Panc1 (cell line): Measurements from ENCODE around the gene ZNF516. TPM values are rescaled to one million over a fixed set of nuclear protein-coding genes. Genes with fewer than 3 reads are reported as not detected.
A peak's percentile ranks its signal among the peaks of the same experiment; 100 is the strongest.

Experiments used
- ATAC-seq: fragments of 200-7000 bp; cut with Tn5 transposase; 2 replicates; pipeline ENCODE4 v1.9.1; 2020; ENCODE audit warnings: mild to moderate bottlenecking, moderate library complexity
- BruUV-seq: library from RNA; stranded (reverse); fragments of 400-500 nt; replicated peaks from 2 replicates; lab custom pipeline; 2021; lab: Mats Ljungman, UMichigan
- CTCF ChIA-PET: fragments of 300-600 bp; sonication (Branson Sonifier 250); formaldehyde crosslinking; loops from one replicate; lab custom pipeline; 2022; ENCODE audit warnings: antibody characterized with exemption; lab: Charles Lee
- POLR2A ChIA-PET: fragments of 300-600 bp; sonication (Branson Sonifier 250); formaldehyde crosslinking; loops from one replicate; lab custom pipeline; 2022; ENCODE audit warnings: antibody characterized with exemption; lab: Charles Lee
- DNase-seq: peaks from one replicate; pipeline ENCODE4 v3.0.0-alpha.2; 2010; ENCODE audit warnings: low read depth, low spot score
- H3K27ac ChIP-seq: 2 replicates; pipeline ENCODE4 v1.5.1; 2011; ENCODE audit warnings: mild to moderate bottlenecking, low read length, inconsistent platforms
- H3K27me3 ChIP-seq: fragments of 200-500 bp; sonication (Bioruptor generic); 2 replicates; pipeline ENCODE4 v1.6.0; 2014; ENCODE audit warnings: low read length, inconsistent platforms; ENCODE audit not compliant: control insufficient read depth, insufficient read depth
- H3K36me3 ChIP-seq: fragments of 200-500 bp; sonication (Bioruptor generic); 2 replicates; pipeline ENCODE4 v1.5.1; 2014; ENCODE audit warnings: inconsistent platforms, mild to moderate bottlenecking, low read length, moderate library complexity; ENCODE audit not compliant: control insufficient read depth, insufficient read depth
- H3K4me1 ChIP-seq: 2 replicates; pipeline ENCODE4 v1.5.1; 2011; ENCODE audit warnings: inconsistent platforms, mild to moderate bottlenecking, low read length, moderate library complexity; ENCODE audit not compliant: control insufficient read depth, insufficient read depth
- H3K4me3 ChIP-seq, 2 experiments: 2 replicates each; pipeline ENCODE4 v1.5.1; 2011 to 2012; ENCODE audit warnings: low read depth in 2 of 2, low read length in 2 of 2, mild to moderate bottlenecking in 2 of 2, inconsistent platforms in 1 of 2, moderate library complexity in 1 of 2
- H3K9me3 ChIP-seq: fragments of 200-500 bp; sonication (Bioruptor generic); 2 replicates; pipeline ENCODE4 v1.5.1; 2014; ENCODE audit warnings: low read depth, mild to moderate bottlenecking, inconsistent platforms, low read length, moderate library complexity; ENCODE audit not compliant: control insufficient read depth, insufficient read depth
- POLR2AphosphoS5 ChIP-seq: IDR thresholded peaks from 2 replicates; pipeline ENCODE4 v1.6.1; 2012; ENCODE audit warnings: mild to moderate bottlenecking, low read depth, low read length, moderate library complexity
- SIN3A ChIP-seq: IDR thresholded peaks from 2 replicates; pipeline ENCODE4 v1.6.1; 2012; ENCODE audit warnings: low read depth, mild to moderate bottlenecking, low read length, moderate library complexity, borderline replicate concordance; ENCODE audit not compliant: insufficient read depth
- TCF7L2 ChIP-seq: IDR thresholded peaks from 2 replicates; pipeline ENCODE4 v1.6.1; 2011; ENCODE audit warnings: mild to moderate bottlenecking, low read depth, low read length, inconsistent platforms
- in situ Hi-C: cut with HindIII; loops from 2 replicates; pipeline ENCODE4 v1.10.0; 2016; ENCODE audit warnings: low sequenced_read_pairs, low pct_unique_long_range_greater_than_20kb
- intact Hi-C: fragments of 100-400 bp; cut with micrococcal nuclease; formaldehyde crosslinking; loops from one replicate; pipeline ENCODE4 v1.10.0; 2022; ENCODE audit not compliant: unreplicated experiment
- total RNA-seq: library from RNA; stranded (reverse); gene quantifications from one replicate; pipeline ENCODE4 v1.2.1, GENCODE V29; 2021; ENCODE audit not compliant: unreplicated experiment
- TF ChIP-seq, protein P1 (sequence below), 2 experiments: IDR thresholded peaks; 2 replicates each; pipeline ENCODE4 v1.6.1; 2011 to 2012; ENCODE audit warnings: low read depth in 2 of 2, control low read depth in 1 of 2, low read length in 1 of 2, mild to moderate bottlenecking in 1 of 2, moderate library complexity in 1 of 2; ENCODE audit not compliant: insufficient read depth in 1 of 2
- TF ChIP-seq, protein P2 (sequence below): fragments of 450-650 bp; IDR thresholded peaks from 2 replicates; pipeline ENCODE4 v1.5.1; 2017; ENCODE audit warnings: mild to moderate bottlenecking

Gene ZNF516
- total RNA-seq, 1 experiment from 2014 or later, result 28.6 TPM

DNA sequence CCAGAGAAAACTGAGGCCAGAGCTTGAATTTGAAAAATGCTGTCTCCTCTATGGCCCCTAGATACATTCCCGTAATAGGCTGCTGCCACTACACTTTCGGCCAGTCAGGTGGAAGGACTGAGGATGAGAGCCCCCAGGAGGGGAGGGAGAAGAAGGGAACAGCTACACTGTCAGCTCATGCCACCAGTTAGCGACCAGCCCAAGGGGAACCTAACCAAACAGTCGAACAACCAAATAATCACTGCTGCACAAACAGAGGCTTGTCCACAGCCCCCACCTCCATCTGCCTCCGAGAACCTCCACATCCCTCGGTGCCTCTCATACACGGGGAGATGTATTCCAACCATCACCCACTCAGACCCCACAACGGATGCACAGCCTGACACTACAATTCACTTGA lies 7.3 kb downstream of the ZNF516 start:
- no peaks in the 10 kb centered on the region for H3K9me3 ChIP-seq
- ATAC-seq (no peak), DNase-seq (no peak)
- BruUV-seq, result no TSS peak
- ChIA-PET POLR2A (interaction anchor here (1.2 kb wide), 1 partner anchor 11 kb away, joined by 3 read pairs; no protein-coding TSS in a partner anchor), CTCF (no interaction called here)
- no peak for TF ChIP-seq SIN3A
- TF ChIP-seq, protein P1, sequence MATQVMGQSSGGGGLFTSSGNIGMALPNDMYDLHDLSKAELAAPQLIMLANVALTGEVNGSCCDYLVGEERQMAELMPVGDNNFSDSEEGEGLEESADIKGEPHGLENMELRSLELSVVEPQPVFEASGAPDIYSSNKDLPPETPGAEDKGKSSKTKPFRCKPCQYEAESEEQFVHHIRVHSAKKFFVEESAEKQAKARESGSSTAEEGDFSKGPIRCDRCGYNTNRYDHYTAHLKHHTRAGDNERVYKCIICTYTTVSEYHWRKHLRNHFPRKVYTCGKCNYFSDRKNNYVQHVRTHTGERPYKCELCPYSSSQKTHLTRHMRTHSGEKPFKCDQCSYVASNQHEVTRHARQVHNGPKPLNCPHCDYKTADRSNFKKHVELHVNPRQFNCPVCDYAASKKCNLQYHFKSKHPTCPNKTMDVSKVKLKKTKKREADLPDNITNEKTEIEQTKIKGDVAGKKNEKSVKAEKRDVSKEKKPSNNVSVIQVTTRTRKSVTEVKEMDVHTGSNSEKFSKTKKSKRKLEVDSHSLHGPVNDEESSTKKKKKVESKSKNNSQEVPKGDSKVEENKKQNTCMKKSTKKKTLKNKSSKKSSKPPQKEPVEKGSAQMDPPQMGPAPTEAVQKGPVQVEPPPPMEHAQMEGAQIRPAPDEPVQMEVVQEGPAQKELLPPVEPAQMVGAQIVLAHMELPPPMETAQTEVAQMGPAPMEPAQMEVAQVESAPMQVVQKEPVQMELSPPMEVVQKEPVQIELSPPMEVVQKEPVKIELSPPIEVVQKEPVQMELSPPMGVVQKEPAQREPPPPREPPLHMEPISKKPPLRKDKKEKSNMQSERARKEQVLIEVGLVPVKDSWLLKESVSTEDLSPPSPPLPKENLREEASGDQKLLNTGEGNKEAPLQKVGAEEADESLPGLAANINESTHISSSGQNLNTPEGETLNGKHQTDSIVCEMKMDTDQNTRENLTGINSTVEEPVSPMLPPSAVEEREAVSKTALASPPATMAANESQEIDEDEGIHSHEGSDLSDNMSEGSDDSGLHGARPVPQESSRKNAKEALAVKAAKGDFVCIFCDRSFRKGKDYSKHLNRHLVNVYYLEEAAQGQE (IDR thresholded peaks at IDR 0.05; ENCODE audit: insufficient read depth in 1 of 2, low read depth in 2 of 2, low read length in 1 of 2), result no peak
- no peak for TF ChIP-seq TCF7L2
- TF ChIP-seq POLR2AphosphoS5, result no peak
- TF ChIP-seq, protein P2, sequence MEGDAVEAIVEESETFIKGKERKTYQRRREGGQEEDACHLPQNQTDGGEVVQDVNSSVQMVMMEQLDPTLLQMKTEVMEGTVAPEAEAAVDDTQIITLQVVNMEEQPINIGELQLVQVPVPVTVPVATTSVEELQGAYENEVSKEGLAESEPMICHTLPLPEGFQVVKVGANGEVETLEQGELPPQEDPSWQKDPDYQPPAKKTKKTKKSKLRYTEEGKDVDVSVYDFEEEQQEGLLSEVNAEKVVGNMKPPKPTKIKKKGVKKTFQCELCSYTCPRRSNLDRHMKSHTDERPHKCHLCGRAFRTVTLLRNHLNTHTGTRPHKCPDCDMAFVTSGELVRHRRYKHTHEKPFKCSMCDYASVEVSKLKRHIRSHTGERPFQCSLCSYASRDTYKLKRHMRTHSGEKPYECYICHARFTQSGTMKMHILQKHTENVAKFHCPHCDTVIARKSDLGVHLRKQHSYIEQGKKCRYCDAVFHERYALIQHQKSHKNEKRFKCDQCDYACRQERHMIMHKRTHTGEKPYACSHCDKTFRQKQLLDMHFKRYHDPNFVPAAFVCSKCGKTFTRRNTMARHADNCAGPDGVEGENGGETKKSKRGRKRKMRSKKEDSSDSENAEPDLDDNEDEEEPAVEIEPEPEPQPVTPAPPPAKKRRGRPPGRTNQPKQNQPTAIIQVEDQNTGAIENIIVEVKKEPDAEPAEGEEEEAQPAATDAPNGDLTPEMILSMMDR, result no peak
- H3K27me3 ChIP-seq, result no peaks in the 10 kb centered on the region; the same call in 1 of the 2 replicates
- intact Hi-C loops, result no loop called here
- H3K27ac ChIP-seq, result 0 out of 2 replicates have a peak overlapping the region, but pooled peaks have one; percentile 5
- in situ Hi-C loops, result no loop called here
- no peak overlapping the region for H3K4me3 ChIP-seq
- no peaks in the 10 kb centered on the region; the same call in 1 of the 2 replicates for H3K36me3 ChIP-seq
- peaks cover 31% of the 10 kb centered on the region for H3K4me1 ChIP-seq

GRCh38 chr18:76487070-76487469 lies 8.0 kb downstream of the ZNF516 start:
- no peak for DNase-seq
- no peak overlapping the region for H3K4me3 ChIP-seq
- no peak for TF ChIP-seq TCF7L2
- TF ChIP-seq, protein P1 (IDR thresholded peaks at IDR 0.05; ENCODE audit: insufficient read depth in 1 of 2, low read depth in 2 of 2, low read length in 1 of 2), result no peak
- TF ChIP-seq POLR2AphosphoS5, result no peak
- TF ChIP-seq, protein P2, result no peak
- TF ChIP-seq SIN3A, result no peak
- peaks cover 31% of the 10 kb centered on the region for H3K4me1 ChIP-seq
- no peak overlapping the region for H3K27ac ChIP-seq
- POLR2A ChIA-PET, result no interaction called here
- H3K27me3 ChIP-seq, result no peaks in the 10 kb centered on the region; the same call in 1 of the 2 replicates
- H3K36me3 ChIP-seq, result no peaks in the 10 kb centered on the region
- intact Hi-C loops (no loop called here), in situ Hi-C loops (no loop called here)
- ATAC-seq, result no peak
- H3K9me3 ChIP-seq, result no peaks in the 10 kb centered on the region
- no TSS peak for BruUV-seq
- CTCF ChIA-PET, result no interaction called here
